ENCODE data around the gene RNPS1.

RNPS1 gene

GRCh38 chr16:2233872-2234812 lies 33.8 kb downstream of the RNPS1 start:
- DNase-seq, result peak in 1 of 2 experiments; percentile 63

GRCh38 chr16:2233046-2233775 lies 34.7 kb downstream of the RNPS1 start:
- no peak for DNase-seq

GRCh38 chr16:2232094-2232990 lies 35.6 kb downstream of the RNPS1 start:
- DNase-seq, result no peak

DNA sequence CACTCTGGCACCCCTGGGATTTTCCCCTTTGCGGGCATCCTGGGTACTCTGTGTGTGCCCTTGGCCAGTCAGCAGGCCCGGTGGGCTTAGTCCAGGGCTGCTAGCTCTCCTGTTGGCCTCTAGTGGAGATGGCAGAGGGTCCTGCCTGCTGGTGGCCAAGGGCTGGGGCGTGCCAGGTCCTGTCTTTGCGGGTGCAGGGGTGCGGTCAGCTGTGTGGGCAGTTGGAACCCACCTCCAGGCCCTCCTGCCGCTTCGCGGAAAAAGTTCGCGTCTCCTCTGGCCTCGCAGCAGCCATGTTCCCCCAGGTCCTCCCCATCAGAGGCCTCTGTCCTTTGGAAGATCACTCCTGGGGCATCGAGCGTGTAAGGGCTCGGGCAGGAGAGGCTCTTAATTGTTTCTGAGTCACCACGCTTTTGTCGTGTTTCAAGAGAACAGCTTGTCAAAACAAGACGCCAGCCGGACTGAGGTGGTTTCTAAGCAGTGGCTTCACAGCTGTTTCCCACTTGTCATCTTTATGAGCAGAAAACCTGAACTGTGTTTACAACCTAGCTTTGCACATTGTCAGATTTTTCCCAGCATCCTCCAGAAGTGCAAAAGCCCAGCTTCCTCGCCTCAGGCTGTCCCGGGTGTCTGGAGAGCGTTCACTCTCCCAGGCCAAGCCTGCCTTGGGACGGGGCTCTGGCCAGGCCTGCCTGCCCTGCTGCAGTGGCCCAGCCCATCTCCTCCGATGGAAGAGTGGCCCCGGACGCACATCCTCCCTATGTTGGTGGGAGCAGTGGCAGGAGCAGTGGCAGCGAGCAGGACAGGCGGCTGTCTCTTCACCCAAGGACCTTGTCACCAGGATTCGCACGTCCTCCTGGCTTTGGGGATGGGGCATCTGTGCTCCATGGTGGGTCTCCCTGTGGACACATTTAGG lies 36.7 kb downstream of the RNPS1 start:
- DNase-seq, result no peak

DNA sequence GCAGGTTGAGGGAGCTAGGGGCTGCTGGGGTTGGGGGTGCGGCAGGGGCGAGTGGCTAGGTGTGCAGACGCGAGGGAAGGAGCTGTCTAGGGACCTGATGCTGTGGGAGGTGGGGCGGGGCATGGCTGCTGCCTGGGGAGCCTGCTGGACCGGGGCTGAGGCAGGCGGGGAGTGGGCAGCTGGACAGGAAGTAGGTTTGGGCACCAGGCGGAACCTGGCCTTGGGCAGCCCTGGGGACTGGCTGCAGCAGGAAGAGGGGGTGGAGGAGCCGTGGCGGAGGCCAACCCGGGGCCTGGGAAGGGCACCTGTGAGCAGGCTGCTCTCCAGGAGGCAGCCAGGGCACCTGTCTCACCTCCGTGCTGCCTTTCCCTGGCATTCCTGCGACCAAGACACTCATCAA lies 37.5 kb downstream of the RNPS1 start:
- DNase-seq, result no peak

GRCh38 chr16:2229632-2230250 lies 38.2 kb downstream of the RNPS1 start:
- no peak for DNase-seq

DNA sequence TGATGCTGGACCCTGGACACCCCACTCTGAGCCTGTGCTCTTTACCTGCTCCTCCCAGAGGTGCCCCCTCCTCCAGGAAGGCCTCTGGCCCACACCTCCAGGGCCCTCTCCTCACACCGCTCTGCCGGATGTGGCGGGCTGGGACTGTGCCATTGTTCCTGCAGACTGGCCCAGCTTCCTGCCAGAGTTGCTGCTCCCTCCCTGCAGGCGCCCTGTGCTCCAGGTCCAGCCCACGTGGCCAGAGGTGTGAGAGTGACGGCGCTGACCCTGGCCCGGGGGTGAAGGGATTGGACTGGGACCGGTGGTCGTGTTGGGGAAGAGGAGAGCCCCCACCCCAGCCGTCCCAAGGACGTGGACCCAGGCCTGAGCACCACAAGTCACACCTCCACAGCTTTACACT lies 38.8 kb downstream of the RNPS1 start:
- no peak for DNase-seq

DNA sequence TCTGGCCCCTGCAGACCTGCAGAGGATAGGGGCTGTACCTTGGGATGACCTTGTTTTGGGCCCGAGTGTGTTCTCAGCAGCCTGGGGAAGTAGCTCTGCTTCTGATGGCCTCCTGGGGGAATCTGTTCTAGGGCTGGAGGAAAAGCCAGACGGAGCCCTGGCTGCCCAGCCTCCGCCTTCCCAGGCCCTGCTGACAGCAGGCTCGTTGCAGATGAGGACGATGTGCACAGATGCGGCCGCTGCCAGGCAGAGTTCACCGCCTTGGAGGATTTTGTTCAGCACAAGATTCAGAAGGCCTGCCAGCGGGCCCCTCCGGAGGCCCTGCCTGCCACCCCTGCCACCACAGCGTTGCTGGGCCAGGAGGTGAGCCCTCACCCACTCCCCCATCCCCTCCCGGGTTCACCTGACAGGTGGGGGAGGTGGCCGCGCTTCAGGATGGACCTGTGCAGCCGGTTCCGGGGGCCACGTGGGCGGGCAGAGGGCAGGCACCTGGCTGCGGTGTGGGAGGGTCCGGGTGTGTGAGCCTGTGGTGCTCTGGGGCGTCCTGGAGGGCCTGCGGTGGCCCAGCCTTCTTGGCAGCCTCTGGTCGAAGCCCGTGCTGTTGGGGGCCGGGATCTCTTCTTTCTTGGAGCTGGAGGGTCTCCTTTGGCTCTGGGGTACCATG lies 39.6 kb downstream of the RNPS1 start:
- DNase-seq, result no peak

DNA sequence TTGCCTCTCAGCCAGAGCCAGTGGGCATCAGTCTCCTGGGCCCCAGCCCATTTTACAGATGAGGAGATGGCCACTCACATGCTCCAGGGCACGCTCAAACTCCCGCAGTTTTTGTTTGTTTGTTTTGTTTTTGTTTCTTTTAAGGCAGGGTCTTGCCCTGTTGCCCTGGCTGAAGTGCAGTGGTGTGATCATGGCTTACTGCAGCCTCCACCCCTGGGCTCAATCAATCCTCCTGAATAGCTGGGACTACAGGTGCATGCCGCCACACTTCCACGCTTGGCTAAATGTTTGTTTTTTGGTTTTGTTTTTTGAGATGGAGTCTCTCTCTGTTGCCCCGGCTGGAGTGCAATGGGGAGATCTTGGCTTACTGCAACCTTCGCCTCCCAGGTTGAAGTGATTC lies 41.0 kb downstream of the RNPS1 start:
- no peak for DNase-seq

- no peak for DNase-seq
These were observed 41.6 kb downstream of the RNPS1 start for GRCh38 chr16:2226245-2226793.

- peak in 1 of 2 experiments; percentile 51 for DNase-seq
These were observed 43.9 kb downstream of the RNPS1 start for GRCh38 chr16:2223942-2224486.

DNA sequence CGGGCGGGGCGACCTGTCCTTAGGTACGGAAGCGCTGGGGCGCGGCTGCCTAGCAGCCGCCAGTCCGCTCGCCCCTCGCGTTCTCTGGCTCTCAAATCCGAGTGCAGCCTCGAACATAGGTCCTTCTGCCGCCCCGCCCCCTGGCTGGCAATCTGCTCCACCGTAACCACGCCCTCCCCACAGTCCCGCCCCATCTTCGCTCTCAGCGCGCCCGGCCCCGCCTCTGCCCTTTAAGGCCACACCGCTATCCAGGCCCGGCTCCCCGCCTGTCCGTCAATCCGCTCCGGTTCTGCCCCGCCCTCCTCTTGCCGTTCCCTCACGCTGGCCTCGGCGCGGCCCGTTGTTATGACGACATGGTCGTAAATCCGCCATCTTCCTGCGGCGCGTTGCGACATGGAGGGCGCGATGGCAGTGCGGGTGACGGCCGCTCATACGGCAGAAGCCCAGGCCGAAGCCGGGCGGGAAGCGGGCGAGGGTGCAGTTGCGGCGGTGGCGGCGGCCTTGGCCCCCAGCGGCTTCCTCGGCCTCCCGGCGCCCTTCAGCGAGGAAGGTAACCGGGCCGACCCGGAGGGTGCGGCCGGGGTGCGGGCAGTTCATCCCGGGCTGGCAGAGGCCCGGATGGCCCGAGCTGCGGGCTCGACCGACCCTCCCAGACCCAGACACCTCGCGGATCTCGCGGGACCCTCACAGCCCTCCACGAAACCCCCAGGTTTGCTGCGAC lies 44.5 kb downstream of the RNPS1 start, which contains the start of gene E4F1:
Gene E4F1 (plus strand): TSS at position 371 of the 721 bp plus-strand sequence. CDS start 23 bp downstream, at position 394.
- DNase-seq, result peak; percentile 99

GRCh38 chr16:2216330-2216729 lies 51.6 kb downstream of the RNPS1 start:
- no peak for DNase-seq

DNA sequence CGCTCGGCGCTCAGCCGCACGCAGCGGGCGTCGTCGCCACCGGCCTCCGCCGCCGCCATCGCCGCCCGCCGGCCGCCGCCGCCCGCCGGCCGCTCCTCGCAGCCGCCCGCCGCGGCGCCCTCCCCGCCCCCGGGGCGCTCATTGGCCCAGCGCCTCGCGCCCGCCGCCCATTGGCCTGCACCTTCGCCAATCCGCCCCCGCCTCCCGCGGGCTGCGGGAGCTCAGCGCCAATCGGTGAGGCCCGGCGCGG lies 53.3 kb downstream of the RNPS1 start, which contains the start of gene PGP:
Gene PGP (minus strand): TSS at position 122 of the 250 bp plus-strand sequence. CDS start 63 bp downstream, at position 59.
- no peak for DNase-seq

- no peak for DNase-seq
These were observed 53.9 kb downstream of the RNPS1 start for GRCh38 chr16:2213817-2214718.

DNA sequence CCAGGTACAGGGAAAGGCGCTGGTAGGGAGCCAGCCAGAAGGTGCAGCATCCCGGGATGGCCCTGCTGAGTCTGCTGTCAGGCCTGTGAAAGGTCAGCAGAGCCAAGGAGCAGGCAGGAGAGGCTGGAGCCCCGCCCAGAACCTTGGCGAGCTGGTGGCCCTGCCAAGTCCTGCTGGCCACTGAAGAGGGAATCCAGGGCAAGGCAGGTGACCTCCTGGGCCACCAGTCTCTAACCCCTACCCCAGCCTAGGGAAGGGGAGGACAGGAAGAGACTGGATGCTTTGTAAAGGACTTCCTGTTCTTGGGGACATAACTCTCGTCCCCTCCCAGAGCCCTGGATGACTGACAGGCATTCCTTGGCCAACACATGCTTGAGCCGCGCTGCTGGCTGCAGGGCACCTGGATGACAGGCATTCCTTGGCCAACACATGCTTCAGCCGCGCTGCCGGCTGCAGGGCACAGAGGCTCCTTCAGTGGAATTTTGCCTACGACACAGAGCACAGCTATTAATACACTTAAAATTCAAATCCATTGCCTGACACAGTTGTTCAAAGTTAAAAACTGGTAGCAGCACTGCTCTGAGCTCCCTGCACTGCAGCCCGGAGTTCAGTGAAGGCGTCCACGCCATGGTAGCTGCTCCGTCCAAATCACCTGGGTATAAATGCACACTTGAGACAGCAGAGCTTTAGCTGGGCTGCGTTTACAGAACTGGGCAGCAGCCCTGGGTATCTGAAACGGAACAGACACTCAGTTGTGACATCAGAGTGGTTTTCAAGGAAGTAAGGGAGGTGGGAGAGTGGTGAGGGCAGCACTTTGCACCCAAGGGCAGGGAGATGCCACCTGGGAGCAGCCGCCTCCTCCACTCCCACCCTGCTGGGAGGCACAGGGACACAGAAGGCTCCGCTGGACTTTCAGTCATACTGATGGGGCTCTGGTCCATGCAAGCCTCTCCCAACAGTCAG lies 55.3 kb downstream of the RNPS1 start:
- DNase-seq, result no peak

DNA sequence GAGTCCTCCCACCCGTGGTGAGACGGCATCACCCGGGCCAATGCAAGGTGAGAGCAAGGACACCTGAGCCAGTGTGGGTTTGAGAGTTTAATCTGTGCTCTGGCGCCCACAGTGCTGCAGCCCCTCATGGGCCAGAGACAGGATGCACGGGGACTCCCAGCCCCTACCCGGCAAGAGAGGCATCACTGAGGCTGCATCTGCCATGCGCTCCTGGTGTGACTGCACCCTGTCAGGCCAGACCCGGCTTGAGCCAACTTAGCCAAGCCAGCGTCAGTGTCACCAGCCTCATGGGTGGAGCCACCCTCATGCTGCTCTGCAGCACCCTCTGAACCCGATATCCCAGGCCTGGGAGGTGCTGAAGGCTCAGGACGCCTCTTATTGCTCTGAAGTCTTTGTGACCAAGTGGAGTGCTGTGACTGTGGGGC lies 56.0 kb downstream of the RNPS1 start:
- DNase-seq, result no peak

Data from NCI-H2081 (cell line).